Cardiac fibroblast (primary cell): ENCODE results near the gene GCHFR.

Source experiments
- DNase-seq, 2 donors: peaks; one replicate each; pipeline versions ENCODE4 v3.0.0 to v3.0.0-alpha.2; 2010; ENCODE audit warnings: low read depth in 2 of 2
- H3K4me3 ChIP-seq, 2 donors: replicated peaks in 1 of 2; 1 replicate in 1 of 2; 2 replicates in 1 of 2; pipeline ENCODE4 v1.5.1; 2011; ENCODE audit warnings: low read depth in 2 of 2, low read length in 2 of 2, mild to moderate bottlenecking in 2 of 2, moderate library complexity in 1 of 2
- CTCF ChIP-seq: IDR thresholded peaks from one replicate; pipeline ENCODE4 v1.5.1; 2011; ENCODE audit warnings: low read depth, mild to moderate bottlenecking, low read length, inconsistent platforms

GCHFR gene

GRCh38 chr15:40751745-40752144 is 12.1 kb upstream of the GCHFR start:
- DNase-seq = no peak
- TF ChIP-seq CTCF = no peak
- no peak overlapping the region for H3K4me3 ChIP-seq

- peak in 1 of 2 donors; percentile 18 for DNase-seq
- TF ChIP-seq CTCF = no peak
- peak overlapping the region; percentile 94 to 98 for H3K4me3 ChIP-seq
These were observed 9.3 kb upstream of the GCHFR start for GRCh38 chr15:40754574-40754882.

- peak within 1 kb of the TSS; percentile 94 to 98 for H3K4me3 ChIP-seq
- DNase-seq = peak; percentile 88 to 94
- TF ChIP-seq CTCF = no peak
These were observed 8.7 kb upstream of the GCHFR start, which contains the start of gene RMDN3 for GRCh38 chr15:40754883-40755811. TSS of gene RMDN3 (minus strand) at chr15:40755254. CDS start at chr15:40754783, 471 bp downstream.

GRCh38 chr15:40755812-40756208 is 8.1 kb upstream of the GCHFR start:
- DNase-seq = peak in 1 of 2 donors; percentile 5
- TF ChIP-seq CTCF = no peak
- peak overlapping the region; percentile 94 to 98 for H3K4me3 ChIP-seq

GRCh38 chr15:40756938-40757337 is 6.9 kb upstream of the GCHFR start:
- no peak for TF ChIP-seq CTCF
- no peak for DNase-seq
- H3K4me3 ChIP-seq = no peak overlapping the region

GRCh38 chr15:40759961-40760360 is 3.9 kb upstream of the GCHFR start:
- H3K4me3 ChIP-seq = no peak overlapping the region
- DNase-seq = no peak
- no peak for TF ChIP-seq CTCF
